Measurements from ENCODE around the gene SRL.

Gene SRL

DNA sequence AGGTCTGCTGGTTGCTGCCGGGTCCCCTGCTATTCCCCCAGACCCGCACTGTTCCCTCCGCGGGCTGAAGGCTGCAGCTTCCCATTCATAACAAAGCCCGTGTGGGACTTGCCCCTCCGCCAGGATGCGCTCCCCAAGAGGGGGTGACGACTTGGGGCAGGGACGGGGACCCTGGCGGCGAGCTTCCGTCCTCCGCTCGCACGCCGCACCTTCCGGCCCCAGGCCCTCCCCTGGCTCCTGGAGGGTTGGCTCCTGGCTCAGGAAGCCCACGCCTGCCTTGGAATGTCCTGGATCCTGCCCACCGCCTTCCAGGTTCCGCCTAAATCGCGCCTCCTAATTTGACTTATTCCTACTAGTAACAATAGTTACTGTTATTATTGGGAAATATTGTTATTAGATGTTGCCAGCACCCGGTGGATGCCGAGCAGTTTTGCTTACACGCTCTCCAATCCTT is 32.0 kb upstream of the SRL start:
- H2AFZ ChIP-seq (ENCODE audit: low read length), result peak overlapping the region; percentile 73
- peak overlapping the region; percentile 72 for H3K9ac ChIP-seq (ENCODE audit: low read depth, low read length, poor library complexity, severe bottlenecking)
- TF ChIP-seq EZH2phosphoT487 (IDR thresholded peaks at IDR 0.05; ENCODE audit: borderline replicate concordance), result no peak
- TF ChIP-seq, protein P1, sequence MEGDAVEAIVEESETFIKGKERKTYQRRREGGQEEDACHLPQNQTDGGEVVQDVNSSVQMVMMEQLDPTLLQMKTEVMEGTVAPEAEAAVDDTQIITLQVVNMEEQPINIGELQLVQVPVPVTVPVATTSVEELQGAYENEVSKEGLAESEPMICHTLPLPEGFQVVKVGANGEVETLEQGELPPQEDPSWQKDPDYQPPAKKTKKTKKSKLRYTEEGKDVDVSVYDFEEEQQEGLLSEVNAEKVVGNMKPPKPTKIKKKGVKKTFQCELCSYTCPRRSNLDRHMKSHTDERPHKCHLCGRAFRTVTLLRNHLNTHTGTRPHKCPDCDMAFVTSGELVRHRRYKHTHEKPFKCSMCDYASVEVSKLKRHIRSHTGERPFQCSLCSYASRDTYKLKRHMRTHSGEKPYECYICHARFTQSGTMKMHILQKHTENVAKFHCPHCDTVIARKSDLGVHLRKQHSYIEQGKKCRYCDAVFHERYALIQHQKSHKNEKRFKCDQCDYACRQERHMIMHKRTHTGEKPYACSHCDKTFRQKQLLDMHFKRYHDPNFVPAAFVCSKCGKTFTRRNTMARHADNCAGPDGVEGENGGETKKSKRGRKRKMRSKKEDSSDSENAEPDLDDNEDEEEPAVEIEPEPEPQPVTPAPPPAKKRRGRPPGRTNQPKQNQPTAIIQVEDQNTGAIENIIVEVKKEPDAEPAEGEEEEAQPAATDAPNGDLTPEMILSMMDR (conservative IDR thresholded peaks at IDR 0.05; ENCODE audit: low read length), result no peak
- H3K9me2 ChIP-seq (replicated peaks; ENCODE audit: low read depth, low read length), result no peaks in the 10 kb centered on the region
- peaks cover 4% of the 10 kb centered on the region for H3K4me1 ChIP-seq (ENCODE audit: insufficient read depth, low read length, poor library complexity, severe bottlenecking)
- H3K36me3 ChIP-seq (ENCODE audit: insufficient read depth, low read length), result no peaks in the 10 kb centered on the region
- peaks cover 25% of the 10 kb centered on the region for H3K79me2 ChIP-seq (ENCODE audit: insufficient read depth, low read length)
- H3K4me2 ChIP-seq (ENCODE audit: low read depth, low read length, poor library complexity, severe bottlenecking), result peak overlapping the region; percentile 75
- no peaks in the 10 kb centered on the region for H3K9me3 ChIP-seq (ENCODE audit: insufficient read depth, low read depth, low read length)
- H3F3A ChIP-seq (ENCODE audit: low read depth), result no peaks in the 10 kb centered on the region
- no peaks in the 10 kb centered on the region for H3K27me3 ChIP-seq (ENCODE audit: insufficient read depth, low read length, poor library complexity, severe bottlenecking)
- H4K20me1 ChIP-seq (ENCODE audit: insufficient read depth, low read length, poor library complexity, severe bottlenecking), result peaks cover 4% of the 10 kb centered on the region
- H3K4me3 ChIP-seq (ENCODE audit: low read length, poor library complexity, severe bottlenecking), result peak overlapping the region; percentile 95

GRCh38 chr16:4272114-4272956 is 30.5 kb upstream of the SRL start:
- peak overlapping the region; percentile 99 for H3K9ac ChIP-seq (ENCODE audit: low read depth, low read length, poor library complexity, severe bottlenecking)
- H3K9me3 ChIP-seq (ENCODE audit: insufficient read depth, low read depth, low read length), result no peaks in the 10 kb centered on the region
- H3F3A ChIP-seq (ENCODE audit: low read depth), result no peaks in the 10 kb centered on the region
- peaks cover 4% of the 10 kb centered on the region for H3K4me1 ChIP-seq (ENCODE audit: insufficient read depth, low read length, poor library complexity, severe bottlenecking)
- H3K4me2 ChIP-seq (ENCODE audit: low read depth, low read length, poor library complexity, severe bottlenecking), result peak overlapping the region; percentile 53
- H3K9me2 ChIP-seq (replicated peaks; ENCODE audit: low read depth, low read length), result no peaks in the 10 kb centered on the region
- H3K36me3 ChIP-seq (ENCODE audit: insufficient read depth, low read length), result no peaks in the 10 kb centered on the region
- TF ChIP-seq EZH2phosphoT487 (IDR thresholded peaks at IDR 0.05; ENCODE audit: borderline replicate concordance), result no peak
- TF ChIP-seq, protein P1 (conservative IDR thresholded peaks at IDR 0.05; ENCODE audit: low read length), result no peak; the same call in 1 of the 2 replicates
- H2AFZ ChIP-seq (ENCODE audit: low read length), result no peak overlapping the region
- H3K79me2 ChIP-seq (ENCODE audit: insufficient read depth, low read length), result peaks cover 38% of the 10 kb centered on the region
- H3K4me3 ChIP-seq (ENCODE audit: low read length, poor library complexity, severe bottlenecking), result peak overlapping the region; percentile 95
- H4K20me1 ChIP-seq (ENCODE audit: insufficient read depth, low read length, poor library complexity, severe bottlenecking), result peaks cover 4% of the 10 kb centered on the region
- H3K27me3 ChIP-seq (ENCODE audit: insufficient read depth, low read length, poor library complexity, severe bottlenecking), result no peaks in the 10 kb centered on the region

GRCh38 chr16:4271176-4272113 is 29.6 kb upstream of the SRL start:
- peak overlapping the region; percentile 86 for H3K4me2 ChIP-seq (ENCODE audit: low read depth, low read length, poor library complexity, severe bottlenecking)
- H4K20me1 ChIP-seq (ENCODE audit: insufficient read depth, low read length, poor library complexity, severe bottlenecking), result peaks cover 4% of the 10 kb centered on the region
- H3K4me3 ChIP-seq (ENCODE audit: low read length, poor library complexity, severe bottlenecking), result peak overlapping the region; percentile 95
- H3K9ac ChIP-seq (ENCODE audit: low read depth, low read length, poor library complexity, severe bottlenecking), result peak overlapping the region; percentile 99
- H3K4me1 ChIP-seq (ENCODE audit: insufficient read depth, low read length, poor library complexity, severe bottlenecking), result peaks cover 4% of the 10 kb centered on the region
- no peaks in the 10 kb centered on the region for H3K9me3 ChIP-seq (ENCODE audit: insufficient read depth, low read depth, low read length)
- no peaks in the 10 kb centered on the region for H3K27me3 ChIP-seq (ENCODE audit: insufficient read depth, low read length, poor library complexity, severe bottlenecking)
- peak overlapping the region; percentile 67; the same call in 1 of the 2 replicates for H2AFZ ChIP-seq (ENCODE audit: low read length)
- no peaks in the 10 kb centered on the region for H3F3A ChIP-seq (ENCODE audit: low read depth)
- peaks cover 47% of the 10 kb centered on the region for H3K79me2 ChIP-seq (ENCODE audit: insufficient read depth, low read length)
- no peaks in the 10 kb centered on the region for H3K9me2 ChIP-seq (replicated peaks; ENCODE audit: low read depth, low read length)
- no peaks in the 10 kb centered on the region for H3K36me3 ChIP-seq (ENCODE audit: insufficient read depth, low read length)
- no peak for TF ChIP-seq EZH2phosphoT487 (IDR thresholded peaks at IDR 0.05; ENCODE audit: borderline replicate concordance)
- TF ChIP-seq, protein P1 (conservative IDR thresholded peaks at IDR 0.05; ENCODE audit: low read length), result no peak; the same call in 1 of the 2 replicates
